ENCODE measurements around the gene RPS6KA3. TPM values are rescaled to one million over a fixed set of nuclear protein-coding genes. Genes with fewer than 3 reads are reported as not detected.

The RPS6KA3 gene
- total RNA-seq, 1 experiment from 2014 or later: 8.3 TPM

Other genes with a start within 250 kb of the RPS6KA3 start
- 0.07 and 0.45 TPM in 2 replicates for gene MAP7D2, start 150.0 kb downstream of the RPS6KA3 start, total RNA-seq (2014; rRNA removed; shearing (Covaris generic))
- gene EIF1AX, start 125.1 kb downstream of the RPS6KA3 start, total RNA-seq (2014; rRNA removed; shearing (Covaris generic)): 52.4 and 58.7 TPM in 2 replicates